Lower leg skin (tissue), 4 donors: ENCODE results near the gene FOXF1. TPM values are rescaled to one million over a fixed set of nuclear protein-coding genes. Genes with fewer than 3 reads are reported as not detected.

ENCODE experiments used
- DNase-seq, 2 donors: peaks; one replicate each; pipeline ENCODE4 v3.0.0-alpha.2; 2019; ENCODE audit warnings: low spot score in 2 of 2
- H3K4me3 ChIP-seq: fragments of 200-600 bp; sonication (generic); 2 replicates; pipeline ENCODE4 v1.5.1; 2017; ENCODE audit warnings: mild to moderate bottlenecking, low read depth; ENCODE audit not compliant: poor library complexity, severe bottlenecking
- CTCF ChIP-seq, 3 donors: fragments of 450-650 bp; IDR thresholded peaks; one replicate each; pipeline ENCODE4 v1.5.1; 2016; ENCODE audit warnings: antibody characterized with exemption in 3 of 3, mild to moderate bottlenecking in 3 of 3, moderate library complexity in 2 of 3
- POLR2A ChIP-seq, 2 donors: fragments of 450-650 bp; IDR thresholded peaks; one replicate each; pipeline ENCODE4 v1.6.1; 2016 to 2017; ENCODE audit warnings: antibody characterized with exemption in 2 of 2, mild to moderate bottlenecking in 1 of 2, moderate library complexity in 1 of 2
- WGBS, 2 donors: methylation state at CpG; one replicate each; pipeline ENCODE4 v1.1.5; 2018; 5-methylcytosine and 5-hydroxymethylcytosine counted together
- intact Hi-C: fragments of 100-400 bp; cut with DNase I; formaldehyde crosslinking; loops from one replicate; pipeline ENCODE4 v1.15.0; 2023; ENCODE audit warnings: low total_unique reads
- total RNA-seq, 4 donors: library from RNA; depleted of rRNA; stranded (reverse); fragments of >200 nt; gene quantifications; one replicate each; pipeline ENCODE4 v1.1.0, GENCODE V29; 2016

FOXF1 gene
- total RNA-seq, 4 donors from 2014 or later, result 0.10 to 0.45 TPM; not detected in 2

GRCh38 chr16:86496929-86497461, 13.3 kb upstream of the FOXF1 start:
- no peak for DNase-seq
- WGBS, 2 donors, result 4 to 5% methylated on average over 42 to 45 of the region's 45 CpGs
- intact Hi-C loops, result no loop called here
- H3K4me3 ChIP-seq, result no peak overlapping the region
- TF ChIP-seq CTCF (IDR thresholded peaks at IDR 0.05) (no peak), POLR2A (IDR thresholded peaks at IDR 0.05) (no peak)

- DNase-seq, result no peak
- TF ChIP-seq POLR2A (IDR thresholded peaks at IDR 0.05) (no peak), CTCF (IDR thresholded peaks at IDR 0.05) (no peak)
- intact Hi-C loops, result no loop called here
- H3K4me3 ChIP-seq, result no peak overlapping the region
- 6% methylated on average over 37 to 38 of the region's 44 CpGs for WGBS, 2 donors
Observed at GRCh38 chr16:86497551-86498021, 12.7 kb upstream of the FOXF1 start.

- no peak for DNase-seq
- TF ChIP-seq CTCF (IDR thresholded peaks at IDR 0.05) (no peak), POLR2A (IDR thresholded peaks at IDR 0.05) (no peak)
- H3K4me3 ChIP-seq, result no peak overlapping the region
- WGBS, 2 donors, result 5% methylated on average over 20 to 29 of the region's 29 CpGs
- intact Hi-C loops, result no loop called here
Observed at GRCh38 chr16:86498155-86498670, 12.1 kb upstream of the FOXF1 start.

- 3 to 6% methylated on average over 54 to 59 of the region's 61 CpGs for WGBS, 2 donors
- intact Hi-C loops, result no loop called here
Observed at GRCh38 chr16:86498671-86499439, 11.5 kb upstream of the FOXF1 start.

GRCh38 chr16:86499440-86499786, 10.9 kb upstream of the FOXF1 start:
- 18 to 19% methylated on average over 4 of the region's 4 CpGs for WGBS, 2 donors
- DNase-seq, result no peak
- H3K4me3 ChIP-seq, result no peak overlapping the region
- intact Hi-C loops, result no loop called here
- TF ChIP-seq POLR2A (IDR thresholded peaks at IDR 0.05), result no peak
- no peak for TF ChIP-seq CTCF (IDR thresholded peaks at IDR 0.05)

More at GRCh38 chr16:86498671-86499439, 11.5 kb upstream of the FOXF1 start:
- no peak overlapping the region for H3K4me3 ChIP-seq
- DNase-seq, result no peak
- TF ChIP-seq CTCF (IDR thresholded peaks at IDR 0.05) (no peak), POLR2A (IDR thresholded peaks at IDR 0.05) (no peak)
